Measurements from ENCODE around the gene KCNJ15. TPM values are rescaled to one million over a fixed set of nuclear protein-coding genes. Genes with fewer than 3 reads are reported as not detected.

The KCNJ15 gene
- total RNA-seq, 1 experiment from 2014 or later: 0.13 TPM

GRCh38 chr21:38241029-38241740 is 15.6 kb upstream of the KCNJ15 start:
- in situ Hi-C loops (cut with HindIII; ENCODE audit: low pct_unique_long_range_greater_than_20kb, low sequenced_read_pairs): no loop called here
- no peak for TF ChIP-seq REST (IDR thresholded peaks at IDR 0.05; ENCODE audit: insufficient read depth in 1 of 2, low read depth in 2 of 2, low read length in 1 of 2)
- no peak for TF ChIP-seq SIN3A (IDR thresholded peaks at IDR 0.05; ENCODE audit: borderline replicate concordance, insufficient read depth, low read depth, low read length)
- no peak for TF ChIP-seq POLR2AphosphoS5 (IDR thresholded peaks at IDR 0.05; ENCODE audit: low read depth, low read length)
- no peak for TF ChIP-seq CTCF (IDR thresholded peaks at IDR 0.05)
- TF ChIP-seq TCF7L2 (IDR thresholded peaks at IDR 0.05; ENCODE audit: low read depth, low read length): no peak
- no peak for DNase-seq (ENCODE audit: low read depth, low spot score)
- no peak for ATAC-seq
- no TSS peak for BruUV-seq (replicated peaks)
- Histone ChIP-seq H3K4me3 (ENCODE audit: low read depth in 2 of 2, low read length in 2 of 2) (no peak overlapping the region), H3K27me3 (ENCODE audit: control insufficient read depth, insufficient read depth, low read length) (no peaks in the 10 kb centered on the region), H3K4me1 (ENCODE audit: control insufficient read depth, insufficient read depth, low read length) (no peaks in the 10 kb centered on the region), H3K36me3 (ENCODE audit: control insufficient read depth, insufficient read depth, low read length) (no peaks in the 10 kb centered on the region), H3K27ac (ENCODE audit: low read length) (no peak overlapping the region), H3K9me3 (ENCODE audit: control insufficient read depth, insufficient read depth, low read depth, low read length) (no peaks in the 10 kb centered on the region)
- POLR2A ChIA-PET: no interaction called here
- intact Hi-C loops (cut with micrococcal nuclease; ENCODE audit: unreplicated experiment): no loop called here
- CTCF ChIA-PET: no interaction called here

GRCh38 chr21:38242061-38242460 is 14.7 kb upstream of the KCNJ15 start:
- no peak overlapping the region for H3K4me3 ChIP-seq (ENCODE audit: low read depth in 2 of 2, low read length in 2 of 2)
- ATAC-seq (no peak), DNase-seq (ENCODE audit: low read depth, low spot score) (no peak)
- H3K27me3 ChIP-seq (ENCODE audit: control insufficient read depth, insufficient read depth, low read length): no peaks in the 10 kb centered on the region
- no peaks in the 10 kb centered on the region for H3K9me3 ChIP-seq (ENCODE audit: control insufficient read depth, insufficient read depth, low read depth, low read length)
- no peak for TF ChIP-seq CTCF (IDR thresholded peaks at IDR 0.05)
- no peak for TF ChIP-seq REST (IDR thresholded peaks at IDR 0.05; ENCODE audit: insufficient read depth in 1 of 2, low read depth in 2 of 2, low read length in 1 of 2)
- TF ChIP-seq TCF7L2 (IDR thresholded peaks at IDR 0.05; ENCODE audit: low read depth, low read length): no peak
- TF ChIP-seq POLR2AphosphoS5 (IDR thresholded peaks at IDR 0.05; ENCODE audit: low read depth, low read length): no peak
- TF ChIP-seq SIN3A (IDR thresholded peaks at IDR 0.05; ENCODE audit: borderline replicate concordance, insufficient read depth, low read depth, low read length): no peak
- ChIA-PET POLR2A (no interaction called here), CTCF (no interaction called here)
- in situ Hi-C loops (cut with HindIII; ENCODE audit: low pct_unique_long_range_greater_than_20kb, low sequenced_read_pairs): no loop called here
- H3K36me3 ChIP-seq (ENCODE audit: control insufficient read depth, insufficient read depth, low read length): no peaks in the 10 kb centered on the region
- no TSS peak for BruUV-seq (replicated peaks)
- H3K4me1 ChIP-seq (ENCODE audit: control insufficient read depth, insufficient read depth, low read length): no peaks in the 10 kb centered on the region
- intact Hi-C loops (cut with micrococcal nuclease; ENCODE audit: unreplicated experiment): no loop called here
- H3K27ac ChIP-seq (ENCODE audit: low read length): no peak overlapping the region
